Measurements from ENCODE around the gene RFC5. TPM values are rescaled to one million over a fixed set of nuclear protein-coding genes. Genes with fewer than 3 reads are reported as not detected.

The RFC5 gene
- total and polyA plus RNA-seq, 2 of the 8 experiments (the other 6 are each of a cell fraction or from before 2014, with no cell fraction given), result 34.4 to 40.6 TPM

DNA sequence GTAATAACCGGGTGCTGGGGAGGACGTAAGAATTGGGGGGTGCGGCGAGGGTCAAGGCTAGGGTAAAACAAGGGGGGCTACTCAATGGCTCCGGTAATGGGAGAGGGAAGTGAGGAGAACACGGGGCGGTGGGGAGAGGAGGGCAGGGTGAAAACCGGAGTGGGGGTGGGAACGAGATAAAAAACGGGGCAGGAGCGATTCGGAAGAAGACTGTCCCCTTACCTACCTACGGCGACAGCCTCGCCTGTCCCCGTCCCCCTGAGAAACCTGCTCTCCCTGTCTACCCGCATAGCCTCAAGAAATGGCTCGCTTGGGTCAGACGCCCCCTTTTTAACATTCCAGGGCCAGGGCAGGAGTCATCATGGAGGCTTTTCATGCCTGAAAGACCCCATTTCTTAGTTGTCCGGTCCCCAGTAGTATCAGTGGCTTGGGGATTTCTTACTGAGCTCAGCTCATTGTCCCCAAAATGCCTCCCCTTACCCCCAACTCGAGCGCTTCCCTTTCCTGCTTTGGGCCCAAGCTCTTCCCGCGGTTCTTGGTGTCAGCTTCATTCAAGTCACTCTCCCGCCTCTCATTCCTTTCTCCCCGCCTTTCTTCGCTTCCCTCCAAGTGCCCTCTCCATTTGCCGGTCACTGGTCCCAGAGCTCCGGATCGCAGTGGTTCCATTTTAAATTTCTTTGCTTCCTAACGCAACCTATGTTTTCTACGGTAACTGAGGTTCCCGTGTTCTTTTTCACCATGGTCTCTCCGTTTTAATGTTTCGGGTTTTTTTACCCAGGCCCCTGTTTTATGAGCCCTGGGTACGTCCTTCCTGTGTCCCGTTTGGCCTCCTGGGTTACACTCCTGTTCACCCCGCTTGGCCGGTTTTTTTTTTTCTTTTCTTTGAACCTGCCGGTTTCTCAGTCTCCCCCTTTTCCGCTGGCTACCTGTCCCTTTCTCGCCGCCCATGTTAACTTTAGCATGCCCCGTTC lies 45.7 kb downstream of the RFC5 start (continued):
- TF ChIP-seq SIN3A (conservative IDR thresholded peaks at IDR 0.05 in 1 of 2, IDR thresholded peaks at IDR 0.05 in 1 of 2; ENCODE audit: low read depth in 1 of 2, low read length in 2 of 2) (peak; percentile 43 to 81; a peak in 1 of 4 replicates), SIRT6 (IDR thresholded peaks at IDR 0.05; ENCODE audit: low read length) (no peak), TEAD4 (IDR thresholded peaks at IDR 0.05; ENCODE audit: low read depth, low read length) (peak; percentile 19), TBP (IDR thresholded peaks at IDR 0.05; ENCODE audit: low read depth, low read length) (peak; percentile 63; the same call in 1 of the 2 replicates), GTF2F1 (IDR thresholded peaks at IDR 0.05; ENCODE audit: borderline replicate concordance, low read depth, low read length) (0 out of 2 replicates have a peak, but pooled peaks have one; percentile 51), ASH2L (IDR thresholded peaks at IDR 0.05; ENCODE audit: low read length) (peak; percentile 79), POLR2A (IDR thresholded peaks at IDR 0.05; ENCODE audit: control extremely low read depth in 1 of 2, low read depth in 2 of 2, low read length in 2 of 2) (peak; percentile 51 to 89), SP1 (IDR thresholded peaks at IDR 0.05; ENCODE audit: low read depth, low read length) (no peak), KDM4A (IDR thresholded peaks at IDR 0.05; ENCODE audit: low read depth, low read length, severe bottlenecking) (no peak), HDAC2 (IDR thresholded peaks at IDR 0.05; ENCODE audit: borderline replicate concordance in 1 of 2, low read depth in 2 of 2, low read length in 2 of 2) (no peak), TAF1 (IDR thresholded peaks at IDR 0.05; ENCODE audit: low read depth, low read length) (peak; percentile 69), KDM1A (IDR thresholded peaks at IDR 0.05; ENCODE audit: borderline replicate concordance, low read length) (no peak), CBX8 (IDR thresholded peaks at IDR 0.05; ENCODE audit: borderline replicate concordance, low read depth, low read length) (no peak), BRCA1 (IDR thresholded peaks at IDR 0.05; ENCODE audit: low read depth, low read length) (no peak), POU5F1 (IDR thresholded peaks at IDR 0.05; ENCODE audit: low read depth, low read length) (no peak), JUND (IDR thresholded peaks at IDR 0.05; ENCODE audit: low read length) (no peak), POLR2AphosphoS5 (IDR thresholded peaks at IDR 0.05; ENCODE audit: low read depth, low read length) (peak; percentile 78), GABPA (IDR thresholded peaks at IDR 0.05; ENCODE audit: borderline replicate concordance, insufficient read depth, low read length) (no peak), SIX5 (IDR thresholded peaks at IDR 0.05; ENCODE audit: low read depth, low read length) (no peak), NRF1 (IDR thresholded peaks at IDR 0.05; ENCODE audit: low read depth, low read length) (no peak), PHF8 (conservative IDR thresholded peaks at IDR 0.05; ENCODE audit: low read depth, low read length) (peak; percentile 38), NANOG (IDR thresholded peaks at IDR 0.05; ENCODE audit: insufficient read depth, low read depth, low read length, poor library complexity, severe bottlenecking) (no peak)
- TF ChIP-seq, protein P1, sequence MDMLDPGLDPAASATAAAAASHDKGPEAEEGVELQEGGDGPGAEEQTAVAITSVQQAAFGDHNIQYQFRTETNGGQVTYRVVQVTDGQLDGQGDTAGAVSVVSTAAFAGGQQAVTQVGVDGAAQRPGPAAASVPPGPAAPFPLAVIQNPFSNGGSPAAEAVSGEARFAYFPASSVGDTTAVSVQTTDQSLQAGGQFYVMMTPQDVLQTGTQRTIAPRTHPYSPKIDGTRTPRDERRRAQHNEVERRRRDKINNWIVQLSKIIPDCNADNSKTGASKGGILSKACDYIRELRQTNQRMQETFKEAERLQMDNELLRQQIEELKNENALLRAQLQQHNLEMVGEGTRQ (IDR thresholded peaks at IDR 0.05; ENCODE audit: low read length), result no peak
